ENCODE results near the gene MAMSTR.

DNA sequence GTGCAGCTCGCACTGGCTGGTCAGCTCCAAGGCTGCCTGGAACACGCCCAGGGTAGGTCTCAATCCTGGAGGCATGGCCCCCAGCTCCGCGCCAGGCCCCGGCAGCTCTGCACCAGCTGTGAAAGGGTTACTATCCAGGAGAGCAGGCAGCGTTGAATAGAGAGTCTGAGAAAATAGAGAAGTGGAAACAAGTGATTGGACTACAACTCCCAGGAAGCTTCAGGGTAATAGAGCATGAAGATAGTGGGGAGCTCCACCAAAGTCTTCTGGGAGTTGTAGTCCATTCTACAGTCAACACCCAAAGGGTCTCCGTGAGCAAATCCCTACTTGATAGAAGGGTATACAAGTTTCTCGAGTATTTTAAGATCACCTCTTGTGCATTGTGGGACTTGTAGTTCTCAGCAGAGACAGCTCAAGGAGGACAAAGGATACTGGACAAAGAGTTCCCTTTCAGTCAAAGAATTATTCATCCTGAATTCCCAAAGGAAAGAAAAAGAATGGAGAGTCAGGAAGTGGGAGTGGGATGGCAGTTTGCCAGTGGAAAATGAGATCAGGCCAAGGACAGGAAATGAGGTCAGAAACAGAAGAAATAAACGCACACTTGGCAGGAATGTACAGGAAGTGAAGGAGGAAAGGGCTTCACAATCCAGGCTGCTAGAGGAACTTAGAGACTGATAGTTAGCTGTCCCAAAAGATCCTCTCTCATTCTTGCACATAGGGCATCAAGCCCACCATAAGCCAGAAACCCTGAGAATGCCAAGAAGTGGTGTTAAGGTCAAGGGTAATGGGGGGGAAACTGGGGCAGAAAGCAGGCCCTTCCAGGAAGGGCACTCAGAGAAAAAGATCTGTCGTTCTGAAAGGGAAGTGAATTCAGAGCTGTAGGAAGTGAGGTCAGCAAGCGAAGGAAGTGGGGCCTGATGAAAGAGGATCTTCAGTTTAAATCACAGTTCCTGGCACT, 5.5 kb upstream of the MAMSTR start:
- TF ChIP-seq CTCF (IDR thresholded peaks at IDR 0.05; ENCODE audit: low read depth, low read length) (peak; percentile 0), MAX (IDR thresholded peaks at IDR 0.05; ENCODE audit: low read depth, low read length) (no peak)
